Right lobe of liver (tissue), 4 donors: ENCODE results near the gene SPINT1.

Experiments
- POLR2A ChIP-seq: fragments of 450-650 bp; IDR thresholded peaks from one replicate; pipeline ENCODE4 v1.6.1; 2017; ENCODE audit warnings: antibody characterized with exemption, mild to moderate bottlenecking
- TF ChIP-seq, protein P1 (sequence below), 4 donors: fragments of 200-600 bp in 3 of 4; fragments of 450-650 bp in 1 of 4; IDR thresholded peaks; one replicate each; pipeline versions ENCODE4 v1.5.1 to v1.8.0; 2016 to 2022; ENCODE audit warnings: antibody characterized with exemption in 4 of 4, mild to moderate bottlenecking in 2 of 4
- donor health status: DM: no; HTN: no; CAD: no.
- donor health status: DM: no; HTN: no; CAD: no.
- donor health status: DM: no; HTN: yes; CAD: no.

DNA sequence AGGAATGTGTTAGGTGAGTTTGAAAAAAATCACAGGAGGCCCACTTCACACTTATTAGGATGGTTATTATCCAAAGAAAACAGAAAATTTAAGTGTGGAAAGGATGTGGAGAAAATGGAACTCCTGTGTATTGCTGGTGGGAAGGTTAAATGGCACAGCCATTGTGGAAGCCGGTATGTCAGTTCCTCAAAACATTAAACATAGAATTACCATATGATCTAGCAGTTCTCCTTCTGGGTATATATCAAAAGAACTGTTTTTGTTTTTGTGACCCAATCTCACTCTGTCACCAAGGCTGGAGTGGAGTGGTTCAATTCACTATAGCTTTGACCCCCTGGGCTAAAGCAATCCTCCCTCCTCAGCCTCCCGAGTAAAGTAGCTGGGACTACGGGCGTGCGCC, 47.3 kb upstream of the SPINT1 start:
- TF ChIP-seq, protein P1, sequence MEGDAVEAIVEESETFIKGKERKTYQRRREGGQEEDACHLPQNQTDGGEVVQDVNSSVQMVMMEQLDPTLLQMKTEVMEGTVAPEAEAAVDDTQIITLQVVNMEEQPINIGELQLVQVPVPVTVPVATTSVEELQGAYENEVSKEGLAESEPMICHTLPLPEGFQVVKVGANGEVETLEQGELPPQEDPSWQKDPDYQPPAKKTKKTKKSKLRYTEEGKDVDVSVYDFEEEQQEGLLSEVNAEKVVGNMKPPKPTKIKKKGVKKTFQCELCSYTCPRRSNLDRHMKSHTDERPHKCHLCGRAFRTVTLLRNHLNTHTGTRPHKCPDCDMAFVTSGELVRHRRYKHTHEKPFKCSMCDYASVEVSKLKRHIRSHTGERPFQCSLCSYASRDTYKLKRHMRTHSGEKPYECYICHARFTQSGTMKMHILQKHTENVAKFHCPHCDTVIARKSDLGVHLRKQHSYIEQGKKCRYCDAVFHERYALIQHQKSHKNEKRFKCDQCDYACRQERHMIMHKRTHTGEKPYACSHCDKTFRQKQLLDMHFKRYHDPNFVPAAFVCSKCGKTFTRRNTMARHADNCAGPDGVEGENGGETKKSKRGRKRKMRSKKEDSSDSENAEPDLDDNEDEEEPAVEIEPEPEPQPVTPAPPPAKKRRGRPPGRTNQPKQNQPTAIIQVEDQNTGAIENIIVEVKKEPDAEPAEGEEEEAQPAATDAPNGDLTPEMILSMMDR (IDR thresholded peaks at IDR 0.05), result no peak
- no peak for TF ChIP-seq POLR2A
